ENCODE measurements around the gene YEATS2.

DNA sequence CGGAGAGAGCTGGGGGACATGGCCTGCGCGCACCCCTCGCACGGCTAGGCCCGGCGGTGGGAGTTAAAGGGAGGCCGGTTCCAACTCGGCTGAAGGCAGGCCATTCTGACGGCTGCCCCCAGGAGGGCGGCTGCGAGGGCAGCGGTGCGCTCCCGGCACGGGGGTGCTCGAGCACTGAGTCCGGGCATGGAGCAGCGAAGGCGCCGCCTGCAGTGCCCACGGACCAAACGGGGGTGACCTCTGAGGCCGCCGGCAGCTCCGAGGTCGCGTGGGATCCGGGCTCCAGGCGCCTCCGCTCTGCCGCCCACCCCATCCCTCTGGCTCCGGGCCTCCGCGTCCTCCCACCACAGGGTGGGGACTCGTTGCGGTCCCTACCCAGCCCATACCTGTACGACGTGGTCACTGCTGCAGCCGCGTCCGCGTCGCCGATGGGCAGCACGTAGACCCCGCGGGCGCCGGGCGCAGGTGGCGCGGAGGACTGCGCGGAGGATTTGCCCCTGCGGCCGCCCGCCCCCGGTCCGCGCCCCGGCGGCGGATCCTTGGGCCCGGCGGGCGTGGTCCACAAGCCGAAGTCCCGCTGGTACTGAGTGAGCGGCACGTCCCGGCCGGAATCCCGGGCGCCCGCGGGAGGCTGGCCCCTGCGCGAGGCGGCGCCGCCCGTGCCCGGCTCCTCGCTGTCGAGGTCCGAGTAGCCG, 127.3 kb downstream of the YEATS2 start:
- TF ChIP-seq, protein P1, sequence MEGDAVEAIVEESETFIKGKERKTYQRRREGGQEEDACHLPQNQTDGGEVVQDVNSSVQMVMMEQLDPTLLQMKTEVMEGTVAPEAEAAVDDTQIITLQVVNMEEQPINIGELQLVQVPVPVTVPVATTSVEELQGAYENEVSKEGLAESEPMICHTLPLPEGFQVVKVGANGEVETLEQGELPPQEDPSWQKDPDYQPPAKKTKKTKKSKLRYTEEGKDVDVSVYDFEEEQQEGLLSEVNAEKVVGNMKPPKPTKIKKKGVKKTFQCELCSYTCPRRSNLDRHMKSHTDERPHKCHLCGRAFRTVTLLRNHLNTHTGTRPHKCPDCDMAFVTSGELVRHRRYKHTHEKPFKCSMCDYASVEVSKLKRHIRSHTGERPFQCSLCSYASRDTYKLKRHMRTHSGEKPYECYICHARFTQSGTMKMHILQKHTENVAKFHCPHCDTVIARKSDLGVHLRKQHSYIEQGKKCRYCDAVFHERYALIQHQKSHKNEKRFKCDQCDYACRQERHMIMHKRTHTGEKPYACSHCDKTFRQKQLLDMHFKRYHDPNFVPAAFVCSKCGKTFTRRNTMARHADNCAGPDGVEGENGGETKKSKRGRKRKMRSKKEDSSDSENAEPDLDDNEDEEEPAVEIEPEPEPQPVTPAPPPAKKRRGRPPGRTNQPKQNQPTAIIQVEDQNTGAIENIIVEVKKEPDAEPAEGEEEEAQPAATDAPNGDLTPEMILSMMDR (IDR thresholded peaks at IDR 0.05 in 2 of 3, conservative IDR thresholded peaks at IDR 0.05 in 1 of 3; ENCODE audit: borderline replicate concordance in 1 of 3, insufficient read depth in 1 of 3, low read depth in 2 of 3, low read length in 2 of 3) = no peak
- TF ChIP-seq POLR2AphosphoS5 (IDR thresholded peaks at IDR 0.05; ENCODE audit: low read depth, low read length) (no peak), POLR2A (IDR thresholded peaks at IDR 0.05; ENCODE audit: borderline replicate concordance, extremely low read depth, insufficient read depth, insufficient read length) (no peak), CEBPB (IDR thresholded peaks at IDR 0.05; ENCODE audit: low read depth) (no peak), EZH2phosphoT487 (IDR thresholded peaks at IDR 0.05; ENCODE audit: borderline replicate concordance) (no peak), SIN3A (IDR thresholded peaks at IDR 0.05; ENCODE audit: low read depth) (no peak), RAD21 (IDR thresholded peaks at IDR 0.05; ENCODE audit: low read depth) (no peak), SRF (IDR thresholded peaks at IDR 0.05; ENCODE audit: low read depth) (no peak), ZNF274 (IDR thresholded peaks at IDR 0.05; ENCODE audit: low read depth, low read length) (no peak), EZH2 (IDR thresholded peaks at IDR 0.05) (no peak), JUND (IDR thresholded peaks at IDR 0.05) (no peak)
- TF ChIP-seq, protein P2, sequence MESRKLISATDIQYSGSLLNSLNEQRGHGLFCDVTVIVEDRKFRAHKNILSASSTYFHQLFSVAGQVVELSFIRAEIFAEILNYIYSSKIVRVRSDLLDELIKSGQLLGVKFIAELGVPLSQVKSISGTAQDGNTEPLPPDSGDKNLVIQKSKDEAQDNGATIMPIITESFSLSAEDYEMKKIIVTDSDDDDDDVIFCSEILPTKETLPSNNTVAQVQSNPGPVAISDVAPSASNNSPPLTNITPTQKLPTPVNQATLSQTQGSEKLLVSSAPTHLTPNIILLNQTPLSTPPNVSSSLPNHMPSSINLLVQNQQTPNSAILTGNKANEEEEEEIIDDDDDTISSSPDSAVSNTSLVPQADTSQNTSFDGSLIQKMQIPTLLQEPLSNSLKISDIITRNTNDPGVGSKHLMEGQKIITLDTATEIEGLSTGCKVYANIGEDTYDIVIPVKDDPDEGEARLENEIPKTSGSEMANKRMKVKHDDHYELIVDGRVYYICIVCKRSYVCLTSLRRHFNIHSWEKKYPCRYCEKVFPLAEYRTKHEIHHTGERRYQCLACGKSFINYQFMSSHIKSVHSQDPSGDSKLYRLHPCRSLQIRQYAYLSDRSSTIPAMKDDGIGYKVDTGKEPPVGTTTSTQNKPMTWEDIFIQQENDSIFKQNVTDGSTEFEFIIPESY (IDR thresholded peaks at IDR 0.05; ENCODE audit: extremely low read depth, insufficient replicate concordance, low read length) = no peak

Measured in HCT116 (cell line).